ENCODE measurements around the gene LUZP2. TPM values are rescaled to one million over a fixed set of nuclear protein-coding genes. Genes with fewer than 3 reads are reported as not detected.

The LUZP2 gene
- total and polyA plus RNA-seq, 4 donors, result 0.05 TPM; not detected in 3

GRCh38 chr11:24516638-24517037, 19.8 kb downstream of the LUZP2 start:
- H3K4me3 ChIP-seq (ENCODE audit: low read depth in 1 of 3, low read length in 3 of 3), result no peak overlapping the region
- TF ChIP-seq, protein P1, sequence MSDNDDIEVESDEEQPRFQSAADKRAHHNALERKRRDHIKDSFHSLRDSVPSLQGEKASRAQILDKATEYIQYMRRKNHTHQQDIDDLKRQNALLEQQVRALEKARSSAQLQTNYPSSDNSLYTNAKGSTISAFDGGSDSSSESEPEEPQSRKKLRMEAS (IDR thresholded peaks at IDR 0.05), result no peak
- TF ChIP-seq, protein P2, sequence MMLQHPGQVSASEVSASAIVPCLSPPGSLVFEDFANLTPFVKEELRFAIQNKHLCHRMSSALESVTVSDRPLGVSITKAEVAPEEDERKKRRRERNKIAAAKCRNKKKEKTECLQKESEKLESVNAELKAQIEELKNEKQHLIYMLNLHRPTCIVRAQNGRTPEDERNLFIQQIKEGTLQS (IDR thresholded peaks at IDR 0.05), result no peak
- TF ChIP-seq EGR1 (IDR thresholded peaks at IDR 0.05; ENCODE audit: low read depth in 2 of 2), result no peak
- no peak for TF ChIP-seq NR2F2 (IDR thresholded peaks at IDR 0.05)
- no peak for TF ChIP-seq HNF4G (IDR thresholded peaks at IDR 0.05)
- no peak for TF ChIP-seq YY1 (IDR thresholded peaks at IDR 0.05)
- TF ChIP-seq TAF1 (conservative IDR thresholded peaks at IDR 0.05), result no peak
- no peak for TF ChIP-seq HNF4A (conservative IDR thresholded peaks at IDR 0.05)
- TF ChIP-seq FOXA1 (IDR thresholded peaks at IDR 0.05), result no peak
- TF ChIP-seq RAD21 (IDR thresholded peaks at IDR 0.05), result no peak
- no peak for TF ChIP-seq SP1 (IDR thresholded peaks at IDR 0.05)
- no peak overlapping the region for H3K27ac ChIP-seq (ENCODE audit: low read depth in 1 of 2, low read length in 2 of 2)
- H3K27me3 ChIP-seq (ENCODE audit: control insufficient read depth in 4 of 4, insufficient read depth in 4 of 4, low read length in 3 of 4), result no peaks in the 10 kb centered on the region
- H3K9me3 ChIP-seq (ENCODE audit: control insufficient read depth in 4 of 4, low read length in 3 of 4), result no peaks in the 10 kb centered on the region
- no peaks in the 10 kb centered on the region for H3K36me3 ChIP-seq (ENCODE audit: control insufficient read depth in 4 of 4, insufficient read depth in 3 of 4, low read depth in 1 of 4, low read length in 3 of 4)
- no peak for DNase-seq (ENCODE audit: low spot score)
- no peaks in the 10 kb centered on the region for H3K4me1 ChIP-seq (ENCODE audit: control insufficient read depth in 4 of 4, insufficient read depth in 4 of 4, low read length in 3 of 4)
- no peak overlapping the region for H3K9ac ChIP-seq (ENCODE audit: low read depth in 1 of 2, low read length in 2 of 2)

GRCh38 chr11:24521601-24522000, 24.7 kb downstream of the LUZP2 start:
- TF ChIP-seq NR2F2 (IDR thresholded peaks at IDR 0.05) (no peak), RXRA (IDR thresholded peaks at IDR 0.05) (no peak), HNF4G (IDR thresholded peaks at IDR 0.05) (no peak), SP1 (IDR thresholded peaks at IDR 0.05) (no peak), REST (IDR thresholded peaks at IDR 0.05) (no peak), HNF4A (conservative IDR thresholded peaks at IDR 0.05) (no peak), TAF1 (conservative IDR thresholded peaks at IDR 0.05) (no peak), EGR1 (IDR thresholded peaks at IDR 0.05; ENCODE audit: low read depth in 2 of 2) (no peak), RAD21 (IDR thresholded peaks at IDR 0.05) (no peak), JUND (IDR thresholded peaks at IDR 0.05) (no peak), YY1 (IDR thresholded peaks at IDR 0.05) (no peak), FOXA1 (IDR thresholded peaks at IDR 0.05) (no peak), GABPA (IDR thresholded peaks at IDR 0.05 in 1 of 2, conservative IDR thresholded peaks at IDR 0.05 in 1 of 2) (no peak), FOXA2 (IDR thresholded peaks at IDR 0.05) (no peak)
- TF ChIP-seq, protein P2 (IDR thresholded peaks at IDR 0.05), result no peak
- TF ChIP-seq, protein P1 (IDR thresholded peaks at IDR 0.05), result no peak
- TF ChIP-seq, protein P3, sequence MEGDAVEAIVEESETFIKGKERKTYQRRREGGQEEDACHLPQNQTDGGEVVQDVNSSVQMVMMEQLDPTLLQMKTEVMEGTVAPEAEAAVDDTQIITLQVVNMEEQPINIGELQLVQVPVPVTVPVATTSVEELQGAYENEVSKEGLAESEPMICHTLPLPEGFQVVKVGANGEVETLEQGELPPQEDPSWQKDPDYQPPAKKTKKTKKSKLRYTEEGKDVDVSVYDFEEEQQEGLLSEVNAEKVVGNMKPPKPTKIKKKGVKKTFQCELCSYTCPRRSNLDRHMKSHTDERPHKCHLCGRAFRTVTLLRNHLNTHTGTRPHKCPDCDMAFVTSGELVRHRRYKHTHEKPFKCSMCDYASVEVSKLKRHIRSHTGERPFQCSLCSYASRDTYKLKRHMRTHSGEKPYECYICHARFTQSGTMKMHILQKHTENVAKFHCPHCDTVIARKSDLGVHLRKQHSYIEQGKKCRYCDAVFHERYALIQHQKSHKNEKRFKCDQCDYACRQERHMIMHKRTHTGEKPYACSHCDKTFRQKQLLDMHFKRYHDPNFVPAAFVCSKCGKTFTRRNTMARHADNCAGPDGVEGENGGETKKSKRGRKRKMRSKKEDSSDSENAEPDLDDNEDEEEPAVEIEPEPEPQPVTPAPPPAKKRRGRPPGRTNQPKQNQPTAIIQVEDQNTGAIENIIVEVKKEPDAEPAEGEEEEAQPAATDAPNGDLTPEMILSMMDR (IDR thresholded peaks at IDR 0.05; ENCODE audit: low read depth, low read length, missing input control), result no peak
- TF ChIP-seq, protein P4, sequence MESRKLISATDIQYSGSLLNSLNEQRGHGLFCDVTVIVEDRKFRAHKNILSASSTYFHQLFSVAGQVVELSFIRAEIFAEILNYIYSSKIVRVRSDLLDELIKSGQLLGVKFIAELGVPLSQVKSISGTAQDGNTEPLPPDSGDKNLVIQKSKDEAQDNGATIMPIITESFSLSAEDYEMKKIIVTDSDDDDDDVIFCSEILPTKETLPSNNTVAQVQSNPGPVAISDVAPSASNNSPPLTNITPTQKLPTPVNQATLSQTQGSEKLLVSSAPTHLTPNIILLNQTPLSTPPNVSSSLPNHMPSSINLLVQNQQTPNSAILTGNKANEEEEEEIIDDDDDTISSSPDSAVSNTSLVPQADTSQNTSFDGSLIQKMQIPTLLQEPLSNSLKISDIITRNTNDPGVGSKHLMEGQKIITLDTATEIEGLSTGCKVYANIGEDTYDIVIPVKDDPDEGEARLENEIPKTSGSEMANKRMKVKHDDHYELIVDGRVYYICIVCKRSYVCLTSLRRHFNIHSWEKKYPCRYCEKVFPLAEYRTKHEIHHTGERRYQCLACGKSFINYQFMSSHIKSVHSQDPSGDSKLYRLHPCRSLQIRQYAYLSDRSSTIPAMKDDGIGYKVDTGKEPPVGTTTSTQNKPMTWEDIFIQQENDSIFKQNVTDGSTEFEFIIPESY (IDR thresholded peaks at IDR 0.05), result no peak
- 86% methylated on average over 5 of the region's 5 CpGs for WGBS
- no peak overlapping the region for H3K4me3 ChIP-seq (ENCODE audit: low read depth in 1 of 3, low read length in 3 of 3)
- H3K4me1 ChIP-seq (ENCODE audit: control insufficient read depth in 4 of 4, insufficient read depth in 4 of 4, low read length in 3 of 4), result no peaks in the 10 kb centered on the region
- no peaks in the 10 kb centered on the region for H3K36me3 ChIP-seq (ENCODE audit: control insufficient read depth in 4 of 4, insufficient read depth in 3 of 4, low read depth in 1 of 4, low read length in 3 of 4)
- no peak overlapping the region for H3K9ac ChIP-seq (ENCODE audit: low read depth in 1 of 2, low read length in 2 of 2)
- no peak overlapping the region for H3K27ac ChIP-seq (ENCODE audit: low read depth in 1 of 2, low read length in 2 of 2)
- H3K27me3 ChIP-seq (ENCODE audit: control insufficient read depth in 4 of 4, insufficient read depth in 4 of 4, low read length in 3 of 4), result no peaks in the 10 kb centered on the region
- H3K9me3 ChIP-seq (ENCODE audit: control insufficient read depth in 4 of 4, low read length in 3 of 4), result no peaks in the 10 kb centered on the region
- no peak for DNase-seq (ENCODE audit: low spot score)

Data from liver (tissue), 9 donors.